T-helper 2 cell treated with Interferon-gamma antibody and Interleukin-4, amounts not matched to agents 100 ng/mL and 5 ng/mL, for 36 hours (primary cell): ENCODE measurements around the gene MTUS2. TPM values are rescaled to one million over a fixed set of nuclear protein-coding genes. Genes with fewer than 3 reads are reported as not detected.
"Not testable (repeated sequence)": the region's sequence is repeated elsewhere in the genome, so short reads cannot be mapped to it uniquely, and the experiment has no call there.

ENCODE experiments used
- intact Hi-C: fragments of 100-400 bp; cut with micrococcal nuclease; formaldehyde crosslinking; loops from one replicate; pipeline ENCODE4 v1.15.1; 2023
- total RNA-seq: library from RNA; stranded (reverse); gene quantifications from 2 replicates; pipeline ENCODE4 v1.2.3, GENCODE V29; 2022

MTUS2 gene
- total RNA-seq, 1 donor from 2014 or later, result not detected

DNA sequence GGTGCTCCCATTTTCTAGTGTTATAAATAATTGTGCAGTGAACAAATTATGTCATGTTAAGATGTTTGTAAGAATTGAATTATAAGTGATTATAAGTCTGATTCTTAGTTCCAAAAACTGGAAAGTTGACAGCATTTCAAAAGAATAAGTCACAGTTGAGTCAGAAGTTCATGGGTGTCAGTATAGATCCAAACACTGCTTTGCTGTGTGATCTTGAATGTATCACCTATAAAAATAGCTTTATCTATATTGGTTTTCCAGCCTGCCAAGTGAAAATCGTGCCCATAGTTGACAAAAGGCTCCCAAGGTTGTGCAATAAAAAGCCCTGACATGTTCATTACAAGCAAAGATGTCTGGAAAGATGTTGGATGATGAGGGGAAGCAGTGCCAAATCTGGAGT lies 336.0 kb downstream of the MTUS2 start:
- intact Hi-C loops, result no loop called here

GRCh38 chr13:29159871-29160270 lies 339.7 kb downstream of the MTUS2 start:
- intact Hi-C loops, result no loop called here

- intact Hi-C loops, result no loop called here
Observed at GRCh38 chr13:29160862-29161261, 340.7 kb downstream of the MTUS2 start.

DNA sequence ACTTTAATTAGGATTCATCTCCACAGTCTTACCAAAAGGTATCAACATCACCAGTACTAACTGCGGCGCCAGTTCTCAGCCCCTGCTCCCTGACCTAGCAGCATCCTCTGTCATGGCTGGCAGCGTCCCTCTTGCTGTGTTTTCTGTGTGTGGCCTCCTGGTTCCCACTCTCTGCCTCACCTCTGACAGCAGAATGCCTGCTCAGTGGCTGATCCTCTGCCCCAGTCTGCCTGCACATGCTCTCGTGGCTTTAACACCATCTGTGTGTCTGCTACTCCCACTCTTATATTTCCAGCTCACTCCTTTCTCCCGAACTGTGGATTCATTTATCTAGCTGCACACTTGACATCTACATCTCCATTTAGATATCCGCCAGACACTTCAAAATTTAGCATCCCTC lies 341.5 kb downstream of the MTUS2 start:
- intact Hi-C loops, result no loop called here

GRCh38 chr13:29162638-29163235 lies 342.6 kb downstream of the MTUS2 start:
- intact Hi-C loops, result no loop called here

- intact Hi-C loops, result no loop called here
Observed at GRCh38 chr13:29164116-29164515, 344.0 kb downstream of the MTUS2 start.

DNA sequence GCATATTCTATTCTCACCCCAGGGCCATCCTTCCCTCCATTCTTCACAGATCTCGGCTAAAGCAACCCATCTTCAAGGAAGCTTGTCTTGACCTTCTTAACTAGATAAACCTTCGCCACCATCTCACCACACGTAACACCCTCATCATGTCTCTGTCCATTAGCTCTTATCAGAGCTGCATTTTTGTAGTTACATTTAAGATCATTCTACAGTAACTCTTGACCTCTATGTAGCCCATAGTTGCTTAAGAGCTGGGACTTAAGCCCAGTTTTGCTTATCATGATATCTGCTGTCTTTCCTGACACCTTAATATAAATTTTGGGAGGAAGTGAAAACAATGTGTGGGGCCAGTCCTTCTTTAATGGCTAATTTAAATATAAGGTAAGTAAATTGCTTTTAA lies 345.1 kb downstream of the MTUS2 start:
- intact Hi-C loops, result no loop called here

GRCh38 chr13:29165840-29166239 lies 345.7 kb downstream of the MTUS2 start:
- intact Hi-C loops, result no loop called here

DNA sequence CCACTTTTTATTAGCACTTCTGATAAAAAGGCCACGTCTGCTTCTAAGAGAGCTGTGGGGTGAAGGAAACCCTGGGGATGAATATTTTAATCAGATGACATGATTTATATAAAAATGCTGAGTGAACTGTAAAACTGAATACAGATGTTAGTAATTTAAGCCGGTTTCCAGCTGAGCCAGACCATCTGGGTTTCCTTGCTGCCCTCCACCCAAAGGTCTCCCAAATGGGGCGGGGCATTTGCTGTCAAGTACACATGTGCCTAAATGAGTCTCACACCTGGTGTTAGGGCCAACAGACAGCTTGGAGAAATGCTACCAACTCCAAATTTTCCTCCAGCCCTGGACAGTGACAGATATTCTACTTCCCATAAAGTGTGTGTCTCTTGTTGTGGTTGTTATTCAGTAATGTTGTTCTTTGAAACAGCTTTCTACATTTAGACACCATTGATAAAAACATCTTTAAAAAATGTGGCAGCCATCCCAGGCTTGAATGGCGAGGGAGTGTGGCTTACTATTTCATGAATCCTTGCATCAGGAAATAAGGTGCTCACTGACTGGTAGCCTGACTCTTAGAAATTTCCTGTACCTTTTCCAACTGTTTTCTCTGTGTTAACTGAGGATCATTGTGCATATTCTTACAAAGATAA lies 350.4 kb downstream of the MTUS2 start:
- intact Hi-C loops, result no loop called here

DNA sequence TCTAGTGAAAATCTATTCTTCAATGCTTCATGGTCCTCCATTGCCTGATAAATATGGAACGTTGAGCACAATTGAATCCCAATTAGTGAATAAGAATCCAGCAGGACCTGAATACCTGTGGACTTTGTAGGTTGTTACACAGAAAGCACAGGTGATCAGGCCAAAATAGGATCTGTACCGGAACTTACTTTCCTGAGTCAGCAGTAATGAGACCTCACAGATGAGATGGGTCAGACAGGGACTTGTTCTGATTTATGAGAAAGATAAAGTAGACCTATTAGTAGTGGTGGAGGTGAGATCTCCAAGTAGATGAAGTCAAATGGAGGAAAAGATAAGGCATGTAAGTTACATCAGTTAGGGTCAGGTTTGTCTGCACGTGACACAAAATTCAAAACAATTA lies 351.1 kb downstream of the MTUS2 start:
- intact Hi-C loops, result no loop called here

GRCh38 chr13:29174093-29174492 lies 354.0 kb downstream of the MTUS2 start:
- intact Hi-C loops, result no loop called here

DNA sequence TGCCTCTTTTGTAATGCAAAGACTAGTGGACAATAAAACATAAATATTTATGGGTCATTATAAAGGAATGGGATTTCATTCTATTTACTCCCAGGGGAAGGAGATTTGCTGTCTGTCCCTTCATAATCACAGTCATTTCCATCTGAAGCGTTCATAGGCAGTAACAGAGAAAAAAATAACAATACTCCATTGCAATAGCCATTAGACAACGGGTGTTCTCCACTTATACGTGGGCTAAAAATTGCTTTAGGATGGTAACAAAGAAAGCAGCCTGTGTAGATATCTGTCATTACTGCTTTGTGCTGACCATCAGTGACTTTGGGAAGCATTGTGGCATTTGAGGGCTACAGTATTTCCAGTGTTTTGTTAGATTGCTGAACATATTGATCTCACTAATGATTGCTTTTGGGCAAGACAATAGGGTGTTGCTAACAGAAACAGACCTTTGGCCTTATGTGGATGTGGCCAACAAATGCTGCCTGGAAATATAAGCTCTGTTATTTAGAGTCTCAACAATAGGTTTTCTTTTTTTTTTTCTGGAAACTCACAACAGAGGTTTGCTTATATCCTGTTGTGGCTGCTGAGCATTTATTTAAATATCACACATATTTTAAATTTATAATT lies 355.2 kb downstream of the MTUS2 start:
- intact Hi-C loops, result no loop called here

DNA sequence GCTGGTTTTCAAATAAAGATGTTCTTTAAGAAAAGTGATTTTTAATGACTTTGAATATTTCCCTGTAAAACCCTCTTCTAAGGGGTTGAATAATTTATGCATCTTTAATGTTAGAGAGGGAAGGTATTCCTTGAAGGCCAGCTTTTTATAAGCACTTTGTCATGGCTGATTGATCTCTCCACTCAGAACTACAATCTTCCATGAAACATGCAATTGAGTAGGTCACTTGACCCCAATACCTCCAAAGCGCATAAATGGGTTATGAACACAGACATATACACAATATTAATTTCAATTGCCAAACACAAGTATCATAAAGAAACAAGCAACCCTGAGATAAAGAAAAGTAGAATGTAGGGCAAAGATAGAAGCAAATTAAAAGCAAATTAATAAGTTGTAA lies 359.9 kb downstream of the MTUS2 start:
- intact Hi-C loops, result no loop called here

- intact Hi-C loops, result no loop called here
Observed at GRCh38 chr13:29182216-29182615, 362.1 kb downstream of the MTUS2 start.

DNA sequence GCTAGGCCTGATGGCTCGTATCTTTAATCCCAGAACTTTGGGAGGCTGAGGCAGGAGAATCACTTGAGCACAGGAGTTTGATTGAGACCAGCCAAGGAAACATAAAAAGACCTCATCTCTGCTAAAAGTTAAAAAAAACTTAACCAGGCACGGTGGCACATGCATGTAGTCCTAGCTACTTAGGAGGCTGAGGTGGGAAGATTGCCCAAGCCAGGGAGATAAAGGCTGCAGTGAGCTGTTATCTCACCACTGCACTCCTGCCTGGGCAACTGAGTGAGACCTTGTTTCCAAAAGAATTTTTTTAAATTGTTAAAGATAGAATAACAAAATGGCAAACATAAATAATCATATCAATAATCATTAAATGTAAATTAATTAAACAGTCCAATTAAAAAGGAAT lies 365.8 kb downstream of the MTUS2 start:
- intact Hi-C loops, result no loop called here

GRCh38 chr13:29187584-29187983 lies 367.4 kb downstream of the MTUS2 start:
- intact Hi-C loops, result no loop called here

DNA sequence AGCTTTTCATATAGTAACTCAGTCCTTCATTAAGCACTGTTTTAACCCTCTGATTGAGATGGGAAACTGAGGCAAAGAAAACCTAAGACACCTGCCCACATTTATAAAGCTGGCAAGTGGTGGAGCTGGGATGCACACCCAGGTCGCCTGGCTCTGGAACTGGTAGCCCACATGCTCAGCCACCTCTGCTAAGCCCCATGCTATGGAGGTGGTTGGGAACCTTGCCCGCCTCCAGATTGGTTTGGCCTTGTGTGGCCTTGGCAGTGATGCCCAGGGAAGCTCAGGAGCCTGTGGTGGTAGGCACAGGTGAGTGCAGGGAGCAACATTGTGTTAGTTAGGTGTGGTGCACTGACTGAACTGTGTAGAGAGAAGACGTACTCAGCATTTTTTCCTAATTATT lies 370.2 kb downstream of the MTUS2 start:
- intact Hi-C loops, result no loop called here

- intact Hi-C loops, result no loop called here
Observed at GRCh38 chr13:29193083-29193482, 372.9 kb downstream of the MTUS2 start.

DNA sequence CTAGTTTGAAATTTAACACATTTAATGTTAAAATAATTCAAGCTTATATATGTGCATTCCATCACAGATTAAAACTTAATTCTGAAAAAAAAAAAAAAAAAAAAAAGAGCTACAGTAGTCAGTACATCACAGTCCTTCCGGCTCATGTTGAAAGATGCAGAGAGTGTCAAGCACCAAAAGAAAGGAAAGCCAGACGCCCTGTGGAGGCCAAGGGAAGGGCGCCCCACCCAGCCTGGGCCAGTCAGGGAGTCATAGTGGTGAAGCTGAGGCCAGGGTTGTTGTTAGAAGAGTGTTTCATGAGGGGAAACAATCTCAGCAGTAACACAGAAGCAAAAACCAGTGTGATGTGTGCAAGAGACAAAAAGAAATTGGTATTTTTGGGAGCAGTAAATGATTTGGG lies 375.3 kb downstream of the MTUS2 start:
- intact Hi-C loops, result no loop called here

- intact Hi-C loops, result no loop called here
Observed at GRCh38 chr13:29196409-29197074, 376.4 kb downstream of the MTUS2 start.

DNA sequence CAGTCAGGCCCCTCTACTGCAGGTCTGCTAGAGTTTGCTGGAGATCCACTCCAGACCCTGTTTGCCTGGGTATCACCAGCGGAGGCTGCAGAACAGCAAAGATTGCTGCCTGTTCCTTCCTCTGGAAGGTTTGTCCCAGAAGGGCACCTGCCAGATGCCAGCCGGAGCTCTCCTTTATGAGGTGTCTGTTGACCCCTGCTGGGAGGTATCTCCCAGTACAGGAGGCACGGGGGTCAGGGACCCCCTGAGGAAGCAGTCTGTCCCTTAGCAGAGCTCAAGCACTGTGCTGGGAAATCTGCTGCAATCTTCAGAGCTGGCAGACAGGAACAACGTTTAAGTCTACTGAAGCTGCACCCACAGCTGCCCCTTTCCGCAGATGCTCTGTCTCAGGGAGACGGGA lies 382.6 kb downstream of the MTUS2 start:
- intact Hi-C loops, result not testable (repeated sequence)

DNA sequence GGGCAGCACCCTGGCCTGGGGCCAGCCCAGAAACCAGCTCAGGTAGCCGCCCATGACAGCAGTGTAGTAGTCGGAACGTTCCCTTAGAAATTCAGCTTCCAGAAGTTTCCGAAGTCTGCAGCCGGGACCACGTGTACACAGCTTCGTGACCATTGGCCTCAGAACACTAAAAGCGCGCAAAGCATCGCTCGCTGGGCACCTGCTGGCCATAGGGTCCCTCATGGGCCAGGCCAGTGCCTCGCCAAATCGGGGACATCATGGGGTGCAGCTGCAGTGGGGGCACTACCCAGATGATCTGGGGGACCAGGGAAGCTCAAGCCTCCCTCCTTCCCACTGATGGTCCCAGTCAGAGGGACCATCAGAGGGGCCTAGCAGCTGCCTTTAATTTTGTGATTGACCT lies 384.5 kb downstream of the MTUS2 start:
- intact Hi-C loops, result no loop called here
